HL-60 (cell line): ENCODE results near the gene CSNK2A2.

Source experiments
- POLR2AphosphoS5 ChIP-seq: IDR thresholded peaks from 2 replicates; pipeline ENCODE4 v1.6.1; 2012; ENCODE audit warnings: low read depth
- TF ChIP-seq, protein P1 (sequence below): IDR thresholded peaks from one replicate; pipeline ENCODE4 v1.5.1; 2011; ENCODE audit warnings: low read length, control low read depth, inconsistent platforms; ENCODE audit not compliant: insufficient read depth

DNA sequence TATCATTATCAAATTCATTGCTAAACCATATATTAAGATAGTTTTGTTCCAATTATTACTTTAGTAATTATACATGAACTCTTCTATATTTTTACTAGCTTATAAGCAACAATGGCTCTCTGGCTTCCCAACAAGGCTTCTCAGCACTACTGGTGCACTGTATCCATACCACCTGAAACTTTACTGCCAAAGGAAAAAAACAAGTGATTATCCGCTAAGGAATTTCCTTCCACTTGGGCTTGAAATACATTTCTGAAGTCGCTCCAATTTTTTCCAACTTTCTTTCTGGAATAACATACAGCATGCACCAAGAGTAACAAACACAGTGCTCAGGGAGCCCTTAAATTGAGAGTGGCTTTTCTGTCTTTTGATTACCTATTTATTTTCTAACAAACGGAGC lies 2.1 kb downstream of the CSNK2A2 start:
- TF ChIP-seq, protein P1, sequence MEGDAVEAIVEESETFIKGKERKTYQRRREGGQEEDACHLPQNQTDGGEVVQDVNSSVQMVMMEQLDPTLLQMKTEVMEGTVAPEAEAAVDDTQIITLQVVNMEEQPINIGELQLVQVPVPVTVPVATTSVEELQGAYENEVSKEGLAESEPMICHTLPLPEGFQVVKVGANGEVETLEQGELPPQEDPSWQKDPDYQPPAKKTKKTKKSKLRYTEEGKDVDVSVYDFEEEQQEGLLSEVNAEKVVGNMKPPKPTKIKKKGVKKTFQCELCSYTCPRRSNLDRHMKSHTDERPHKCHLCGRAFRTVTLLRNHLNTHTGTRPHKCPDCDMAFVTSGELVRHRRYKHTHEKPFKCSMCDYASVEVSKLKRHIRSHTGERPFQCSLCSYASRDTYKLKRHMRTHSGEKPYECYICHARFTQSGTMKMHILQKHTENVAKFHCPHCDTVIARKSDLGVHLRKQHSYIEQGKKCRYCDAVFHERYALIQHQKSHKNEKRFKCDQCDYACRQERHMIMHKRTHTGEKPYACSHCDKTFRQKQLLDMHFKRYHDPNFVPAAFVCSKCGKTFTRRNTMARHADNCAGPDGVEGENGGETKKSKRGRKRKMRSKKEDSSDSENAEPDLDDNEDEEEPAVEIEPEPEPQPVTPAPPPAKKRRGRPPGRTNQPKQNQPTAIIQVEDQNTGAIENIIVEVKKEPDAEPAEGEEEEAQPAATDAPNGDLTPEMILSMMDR: no peak
- no peak for TF ChIP-seq POLR2AphosphoS5
